MM.1S (cell line): ENCODE data around the gene DGLUCY.

Source experiments
- DNase-seq: peaks from one replicate; pipeline ENCODE4 v3.0.0-alpha.2; 2015
- H2AFZ ChIP-seq: fragments of 300-600 bp; sonication (generic); 2 replicates; pipeline ENCODE4 v1.6.0; 2016; ENCODE audit warnings: antibody characterized with exemption, low read length
- H3F3A ChIP-seq: fragments of 300-600 bp; sonication (generic); 2 replicates; pipeline ENCODE4 v1.6.1; 2016; ENCODE audit warnings: mild to moderate bottlenecking, antibody characterized with exemption, low read length, moderate library complexity, mixed read lengths; ENCODE audit not compliant: insufficient read depth
- H3K27ac ChIP-seq: fragments of 300-600 bp; sonication (generic); 2 replicates; pipeline ENCODE4 v1.5.1; 2016; ENCODE audit warnings: mild to moderate bottlenecking, low read length
- H3K27me3 ChIP-seq: fragments of 300-600 bp; sonication (generic); replicated peaks from 2 replicates; pipeline ENCODE4 v1.6.0; 2016; ENCODE audit warnings: low read length; ENCODE audit not compliant: insufficient read depth
- H3K36me3 ChIP-seq: fragments of 300-600 bp; sonication (generic); replicated peaks from 2 replicates; pipeline ENCODE4 v1.6.1; 2016; ENCODE audit warnings: mild to moderate bottlenecking, low read length, mixed read lengths; ENCODE audit not compliant: insufficient read depth
- H3K4me1 ChIP-seq: fragments of 300-600 bp; sonication (generic); 2 replicates; pipeline ENCODE4 v1.6.1; 2016; ENCODE audit warnings: low read length, mixed read lengths
- H3K4me2 ChIP-seq: fragments of 300-600 bp; sonication (generic); 2 replicates; pipeline ENCODE4 v1.6.0; 2016; ENCODE audit warnings: low read depth, low read length
- H3K4me3 ChIP-seq: fragments of 300-600 bp; sonication (generic); 2 replicates; pipeline ENCODE4 v1.5.1; 2016; ENCODE audit warnings: low read length, mixed read lengths
- H3K79me2 ChIP-seq: fragments of 300-600 bp; sonication (generic); 2 replicates; pipeline ENCODE4 v1.6.1; 2016; ENCODE audit warnings: mixed run types, low read length, mixed read lengths
- H3K9ac ChIP-seq: fragments of 300-600 bp; sonication (generic); 2 replicates; pipeline ENCODE4 v1.6.1; 2016; ENCODE audit warnings: low read length, mixed read lengths
- H3K9me2 ChIP-seq: fragments of 300-600 bp; sonication (generic); replicated peaks from 2 replicates; pipeline ENCODE4 v1.6.1; 2016; ENCODE audit warnings: mild to moderate bottlenecking, low read length, mixed read lengths; ENCODE audit not compliant: insufficient read depth
- H3K9me3 ChIP-seq: fragments of 300-600 bp; sonication (generic); replicated peaks from 2 replicates; pipeline ENCODE4 v1.6.1; 2016; ENCODE audit warnings: mild to moderate bottlenecking, low read length, mixed read lengths; ENCODE audit not compliant: insufficient read depth
- H4K20me1 ChIP-seq: fragments of 300-600 bp; sonication (generic); 2 replicates; pipeline ENCODE4 v1.6.1; 2016; ENCODE audit warnings: mild to moderate bottlenecking, low read length, moderate library complexity, mixed read lengths; ENCODE audit not compliant: insufficient read depth
- EZH2 ChIP-seq: fragments of 300-600 bp; sonication (generic); optimal IDR thresholded peaks from 2 replicates; pipeline ENCODE3; 2017; ENCODE audit warnings: low read depth, mild to moderate bottlenecking, antibody characterized with exemption, low read length, mixed read lengths
- EZH2phosphoT487 ChIP-seq: fragments of 300-600 bp; sonication (generic); IDR thresholded peaks from 2 replicates; pipeline ENCODE4 v1.6.1; 2018; ENCODE audit warnings: antibody characterized with exemption, low read length
- TF ChIP-seq, protein P1 (sequence below): fragments of 300-600 bp; sonication (generic); IDR thresholded peaks from 2 replicates; pipeline ENCODE4 v1.5.1; 2016; ENCODE audit warnings: antibody characterized with exemption, low read length, mixed read lengths

Gene DGLUCY

DNA sequence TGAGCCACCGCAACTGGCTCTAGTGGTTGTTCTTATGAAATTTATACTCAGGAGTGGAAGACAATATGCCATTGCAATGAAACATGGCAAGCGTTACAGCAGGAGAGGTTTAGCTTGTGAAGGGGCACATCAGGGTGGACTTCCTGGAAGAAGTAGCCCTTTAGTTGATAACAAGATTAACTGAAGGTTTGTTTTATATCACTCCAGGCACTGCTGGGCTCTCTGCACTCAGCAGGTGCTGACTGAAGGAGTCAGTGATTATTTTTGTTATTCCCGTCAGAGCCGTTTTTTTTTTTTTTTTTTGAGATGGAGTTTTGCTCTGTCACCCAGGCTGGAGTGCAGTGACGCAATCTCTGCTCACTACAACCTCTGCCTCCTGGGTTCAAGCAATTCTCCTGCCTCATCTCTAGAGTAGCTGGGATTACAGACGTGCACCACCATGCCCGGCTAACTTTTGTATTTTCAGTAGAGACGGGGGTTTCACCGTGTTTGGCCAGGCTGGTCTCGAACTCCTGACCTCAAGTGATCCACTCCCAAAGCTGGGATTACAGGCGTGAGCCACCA is 148.2 kb downstream of the DGLUCY start:
- H4K20me1 ChIP-seq: no peaks in the 10 kb centered on the region
- no peak overlapping the region for H3K4me2 ChIP-seq
- H3K36me3 ChIP-seq: no peaks in the 10 kb centered on the region
- H2AFZ ChIP-seq: no peak overlapping the region
- H3K79me2 ChIP-seq: no peaks in the 10 kb centered on the region
- H3K9me2 ChIP-seq: no peaks in the 10 kb centered on the region
- H3K4me1 ChIP-seq: no peaks in the 10 kb centered on the region
- no peak overlapping the region for H3K9ac ChIP-seq
- no peak overlapping the region for H3K27ac ChIP-seq
- no peaks in the 10 kb centered on the region for H3K9me3 ChIP-seq
- DNase-seq: no peak
- TF ChIP-seq, protein P1, sequence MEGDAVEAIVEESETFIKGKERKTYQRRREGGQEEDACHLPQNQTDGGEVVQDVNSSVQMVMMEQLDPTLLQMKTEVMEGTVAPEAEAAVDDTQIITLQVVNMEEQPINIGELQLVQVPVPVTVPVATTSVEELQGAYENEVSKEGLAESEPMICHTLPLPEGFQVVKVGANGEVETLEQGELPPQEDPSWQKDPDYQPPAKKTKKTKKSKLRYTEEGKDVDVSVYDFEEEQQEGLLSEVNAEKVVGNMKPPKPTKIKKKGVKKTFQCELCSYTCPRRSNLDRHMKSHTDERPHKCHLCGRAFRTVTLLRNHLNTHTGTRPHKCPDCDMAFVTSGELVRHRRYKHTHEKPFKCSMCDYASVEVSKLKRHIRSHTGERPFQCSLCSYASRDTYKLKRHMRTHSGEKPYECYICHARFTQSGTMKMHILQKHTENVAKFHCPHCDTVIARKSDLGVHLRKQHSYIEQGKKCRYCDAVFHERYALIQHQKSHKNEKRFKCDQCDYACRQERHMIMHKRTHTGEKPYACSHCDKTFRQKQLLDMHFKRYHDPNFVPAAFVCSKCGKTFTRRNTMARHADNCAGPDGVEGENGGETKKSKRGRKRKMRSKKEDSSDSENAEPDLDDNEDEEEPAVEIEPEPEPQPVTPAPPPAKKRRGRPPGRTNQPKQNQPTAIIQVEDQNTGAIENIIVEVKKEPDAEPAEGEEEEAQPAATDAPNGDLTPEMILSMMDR: no peak
- TF ChIP-seq EZH2phosphoT487: no peak
- no peak for TF ChIP-seq EZH2
- no peak overlapping the region for H3K4me3 ChIP-seq
- H3F3A ChIP-seq: no peaks in the 10 kb centered on the region
- no peaks in the 10 kb centered on the region for H3K27me3 ChIP-seq

DNA sequence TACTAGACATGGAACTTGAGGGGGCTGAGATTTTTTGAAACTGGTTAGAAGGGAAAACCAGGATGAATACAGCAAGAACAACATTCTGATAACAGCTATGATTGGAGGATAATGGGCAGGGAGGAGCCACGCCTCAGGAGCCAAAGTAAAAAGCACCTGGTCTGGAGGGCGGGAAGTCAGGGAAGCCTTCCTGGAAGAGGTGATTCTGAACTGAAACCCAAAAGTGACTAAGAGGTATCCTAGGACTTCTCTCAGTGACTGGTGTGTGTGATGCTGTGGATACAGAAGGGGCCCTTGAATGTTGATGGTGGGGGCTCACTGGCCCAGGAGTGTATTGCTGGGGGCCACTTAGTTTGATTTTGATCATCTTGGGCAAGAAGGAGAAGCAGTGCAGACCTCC is 149.5 kb downstream of the DGLUCY start:
- TF ChIP-seq EZH2 (no peak), EZH2phosphoT487 (no peak)
- TF ChIP-seq, protein P1: no peak
- Histone ChIP-seq H3K9me3 (no peaks in the 10 kb centered on the region), H3K4me1 (no peaks in the 10 kb centered on the region), H3K9ac (no peak overlapping the region), H3K36me3 (no peaks in the 10 kb centered on the region), H2AFZ (no peak overlapping the region), H3K4me3 (no peak overlapping the region), H3K79me2 (no peaks in the 10 kb centered on the region), H3K27me3 (no peaks in the 10 kb centered on the region), H3F3A (no peaks in the 10 kb centered on the region), H3K4me2 (no peak overlapping the region), H4K20me1 (no peaks in the 10 kb centered on the region), H3K27ac (no peak overlapping the region), H3K9me2 (no peaks in the 10 kb centered on the region)
- no peak for DNase-seq

DNA sequence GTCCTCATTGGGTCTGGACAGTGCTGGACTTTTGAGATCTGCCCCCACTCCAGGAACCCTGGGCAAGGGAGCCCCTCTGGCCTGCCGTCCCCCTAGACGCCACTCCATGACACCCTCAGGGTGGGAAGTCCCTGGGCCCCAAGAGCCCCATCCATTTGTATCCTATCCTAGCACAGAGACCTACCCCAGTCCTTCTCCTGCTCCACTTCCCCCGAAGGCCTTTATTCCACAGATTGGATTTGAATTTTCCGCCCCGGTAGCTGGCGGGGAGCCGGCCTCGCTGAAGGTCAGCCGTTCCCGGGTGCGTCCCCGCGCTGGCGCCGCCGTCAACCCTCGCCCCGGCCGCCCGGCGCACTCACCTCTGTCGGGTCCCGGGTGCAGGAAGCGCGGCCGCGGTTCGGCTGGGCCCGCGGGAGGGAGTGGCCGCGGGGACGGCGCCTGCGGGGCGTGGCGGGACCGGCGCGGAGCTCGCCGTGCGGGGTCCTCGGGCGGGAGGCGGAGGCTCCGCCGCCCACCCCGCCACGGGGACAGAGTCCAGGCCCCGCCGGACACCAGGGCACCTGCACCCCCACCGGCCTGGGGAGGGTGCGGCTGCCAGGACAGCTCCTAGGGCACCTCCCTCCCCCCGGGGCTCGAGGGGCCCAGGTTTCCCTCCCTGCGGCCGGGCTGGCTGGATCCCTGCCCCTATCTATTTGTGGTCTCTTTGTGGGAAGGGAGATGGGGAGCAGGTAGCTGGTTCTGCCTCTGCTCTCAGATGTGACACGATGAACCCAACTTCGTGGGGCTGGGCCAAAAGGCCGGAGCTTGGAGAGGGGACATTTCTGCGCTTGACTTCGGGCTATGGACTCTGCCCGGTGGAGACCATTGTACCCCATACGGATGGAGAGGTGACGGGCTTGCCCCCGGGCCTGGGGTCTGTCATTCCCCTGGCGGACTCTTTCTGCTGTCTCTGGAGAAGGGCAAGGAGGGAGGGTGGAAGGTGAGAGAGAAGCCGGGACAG is 150.6 kb downstream of the DGLUCY start:
- Histone ChIP-seq H3K9me2 (no peaks in the 10 kb centered on the region), H3F3A (no peaks in the 10 kb centered on the region), H3K27me3 (no peaks in the 10 kb centered on the region), H2AFZ (no peak overlapping the region), H3K79me2 (no peaks in the 10 kb centered on the region), H3K4me1 (no peaks in the 10 kb centered on the region), H3K4me2 (no peak overlapping the region), H3K4me3 (no peak overlapping the region), H3K27ac (no peak overlapping the region), H3K36me3 (no peaks in the 10 kb centered on the region), H4K20me1 (no peaks in the 10 kb centered on the region), H3K9ac (no peak overlapping the region), H3K9me3 (no peaks in the 10 kb centered on the region)
- DNase-seq: no peak
- TF ChIP-seq, protein P1: no peak
- TF ChIP-seq EZH2 (no peak), EZH2phosphoT487 (no peak)
